Measurements from ENCODE around the gene TTC12.

GRCh38 chr11:113271551-113272245 is 42.7 kb upstream of the TTC12 start:
- TF ChIP-seq CTCF (IDR thresholded peaks at IDR 0.05; ENCODE audit: poor library complexity, severe bottlenecking), result no peak
- no peak for TF ChIP-seq TAF1 (IDR thresholded peaks at IDR 0.05; ENCODE audit: low read depth)
- TF ChIP-seq EZH2 (IDR thresholded peaks at IDR 0.05; ENCODE audit: borderline replicate concordance, insufficient read depth, low read length, poor library complexity, severe bottlenecking), result no peak
- TF ChIP-seq POLR2AphosphoS5 (IDR thresholded peaks at IDR 0.05), result no peak
- no peak for TF ChIP-seq SMC3 (conservative IDR thresholded peaks at IDR 0.05; ENCODE audit: poor library complexity)
- no peak for TF ChIP-seq MXI1 (conservative IDR thresholded peaks at IDR 0.05; ENCODE audit: poor library complexity, severe bottlenecking)
- TF ChIP-seq EP300 (conservative IDR thresholded peaks at IDR 0.05; ENCODE audit: poor library complexity, severe bottlenecking), result no peak
